Memory B cell (primary cell): ENCODE measurements around the gene CYP1A1.

Experiments used
- ATAC-seq: fragments of 150-1000 bp; cut with Tn5 transposase; 2 replicates; pipeline ENCODE4 v1.10.0; 2021; ENCODE audit warnings: low read depth, mild to moderate bottlenecking, moderate library complexity
- DNase-seq, 2 donors: peaks; one replicate each; pipeline ENCODE4 v3.0.0; 2022; ENCODE audit warnings: low spot score in 2 of 2
- H3K27ac Mint-ChIP-seq: one replicate; pipeline ENCODE4 v1.8.0; 2022; ENCODE audit warnings: mild to moderate bottlenecking, moderate library complexity, mixed read lengths
- H3K27me3 Mint-ChIP-seq: one replicate; pipeline ENCODE4 v1.8.0; 2022; ENCODE audit warnings: mixed read lengths
- H3K36me3 Mint-ChIP-seq: one replicate; pipeline ENCODE4 v1.8.0; 2022; ENCODE audit warnings: mild to moderate bottlenecking, mixed read lengths
- H3K4me1 Mint-ChIP-seq: one replicate; pipeline ENCODE4 v1.8.0; 2022; ENCODE audit warnings: mixed read lengths
- H3K4me3 Mint-ChIP-seq: one replicate; pipeline ENCODE4 v1.8.0; 2022; ENCODE audit warnings: mild to moderate bottlenecking, moderate library complexity, mixed read lengths
- H3K9me3 Mint-ChIP-seq: one replicate; pipeline ENCODE4 v1.8.0; 2022; ENCODE audit warnings: mixed read lengths

CYP1A1 gene, protein sequence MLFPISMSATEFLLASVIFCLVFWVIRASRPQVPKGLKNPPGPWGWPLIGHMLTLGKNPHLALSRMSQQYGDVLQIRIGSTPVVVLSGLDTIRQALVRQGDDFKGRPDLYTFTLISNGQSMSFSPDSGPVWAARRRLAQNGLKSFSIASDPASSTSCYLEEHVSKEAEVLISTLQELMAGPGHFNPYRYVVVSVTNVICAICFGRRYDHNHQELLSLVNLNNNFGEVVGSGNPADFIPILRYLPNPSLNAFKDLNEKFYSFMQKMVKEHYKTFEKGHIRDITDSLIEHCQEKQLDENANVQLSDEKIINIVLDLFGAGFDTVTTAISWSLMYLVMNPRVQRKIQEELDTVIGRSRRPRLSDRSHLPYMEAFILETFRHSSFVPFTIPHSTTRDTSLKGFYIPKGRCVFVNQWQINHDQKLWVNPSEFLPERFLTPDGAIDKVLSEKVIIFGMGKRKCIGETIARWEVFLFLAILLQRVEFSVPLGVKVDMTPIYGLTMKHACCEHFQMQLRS

DNA sequence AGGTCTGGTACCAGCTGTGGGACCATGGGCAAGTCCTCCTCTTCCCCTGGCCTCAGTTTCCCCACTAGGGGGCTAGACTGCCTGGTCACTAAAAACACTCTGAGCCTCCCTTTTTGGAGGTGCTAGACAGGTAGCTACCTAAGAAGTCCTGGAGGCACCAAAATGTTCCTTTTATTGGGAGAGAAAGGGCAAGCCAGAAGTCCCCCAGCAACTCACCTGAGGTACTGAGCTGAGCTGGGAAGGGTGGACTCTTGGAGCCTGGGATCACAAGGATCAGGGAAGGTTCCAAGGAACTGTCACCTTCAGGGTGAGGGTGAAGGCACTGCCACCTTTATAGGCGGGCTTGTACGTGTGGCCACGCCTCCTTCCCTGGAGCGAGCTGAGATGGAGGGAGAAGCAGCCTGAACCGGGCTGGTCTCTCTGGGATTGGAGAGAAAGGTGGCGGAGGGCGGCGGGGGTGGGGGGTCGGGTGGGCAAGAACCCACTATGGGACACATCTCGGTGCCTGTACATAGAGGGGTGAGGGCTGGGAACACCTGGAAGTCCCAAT, at the start of gene CYP1A1:
Gene CYP1A1, minus strand, starts transcription at position 304 of the 550 bp plus-strand sequence. CDS start 2,431 bp downstream, outside the sequence.
- H3K27me3 Mint-ChIP-seq, result peaks cover 25% of the 10 kb centered on the region
- no peaks in the 10 kb centered on the region for H3K36me3 Mint-ChIP-seq
- H3K27ac Mint-ChIP-seq, result no peak within 1 kb of the TSS
- no peaks in the 10 kb centered on the region for H3K9me3 Mint-ChIP-seq
- no peak for DNase-seq
- peak within 1 kb of the TSS; percentile 81 for H3K4me3 Mint-ChIP-seq
- H3K4me1 Mint-ChIP-seq, result peaks cover 10% of the 10 kb centered on the region
- peak; percentile 27 for ATAC-seq

DNA sequence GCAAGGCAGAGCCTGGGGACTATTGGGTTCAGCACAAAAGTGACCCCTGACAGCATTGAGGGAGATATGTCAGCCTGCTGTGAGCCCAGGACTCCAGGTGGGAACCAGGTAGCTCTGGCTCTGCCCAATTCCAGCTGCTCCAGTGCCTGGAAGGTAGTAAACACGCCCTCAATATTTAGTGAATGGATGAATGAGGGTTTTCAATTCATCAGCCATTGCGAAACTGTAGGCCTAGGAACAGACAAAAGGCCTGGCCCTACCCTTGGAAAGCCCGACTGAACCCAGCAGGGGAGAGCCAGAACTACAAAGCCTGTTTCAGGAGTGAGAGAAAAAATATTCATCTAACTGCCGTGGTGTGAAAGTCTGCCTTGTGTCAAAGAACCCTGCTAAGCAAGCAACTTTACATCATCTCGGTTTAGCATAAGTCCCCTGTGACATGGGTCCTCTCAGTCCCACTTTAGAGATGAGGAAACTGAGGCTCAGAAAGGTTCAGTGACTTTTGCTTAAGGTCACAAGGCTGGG, 48.5 kb upstream of the CYP1A1 start:
- DNase-seq (no peak), ATAC-seq (no peak)
- Mint-ChIP-seq H3K4me1 (peaks cover 51% of the 10 kb centered on the region), H3K4me3 (peak overlapping the region; percentile 29), H3K9me3 (no peaks in the 10 kb centered on the region), H3K27me3 (peaks cover under 1% of the 10 kb centered on the region), H3K36me3 (no peaks in the 10 kb centered on the region), H3K27ac (no peak overlapping the region)

DNA sequence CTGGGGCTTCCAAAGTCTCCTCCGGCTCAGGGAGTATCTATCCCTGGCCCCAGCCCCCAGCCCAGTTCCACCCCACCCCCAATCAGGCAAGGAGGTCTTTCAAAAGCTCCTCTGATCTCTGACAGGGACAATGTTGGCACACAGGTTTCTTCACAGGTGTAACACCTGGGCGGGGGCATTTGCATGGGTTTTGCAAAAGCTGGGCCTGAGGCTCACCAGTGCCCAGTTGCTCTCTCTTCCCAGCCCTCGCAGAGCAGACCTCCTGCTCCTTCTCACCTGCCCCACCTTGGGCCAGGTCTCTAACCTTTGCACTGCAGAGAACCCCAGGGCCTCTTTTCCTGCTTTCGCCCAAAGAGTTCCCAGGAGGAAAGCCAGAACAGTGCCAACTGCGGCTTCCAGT, 48.0 kb upstream of the CYP1A1 start:
- DNase-seq, result no peak
- peaks cover 49% of the 10 kb centered on the region for H3K4me1 Mint-ChIP-seq
- H3K27me3 Mint-ChIP-seq, result peaks cover 2% of the 10 kb centered on the region
- H3K27ac Mint-ChIP-seq, result peak overlapping the region; percentile 17
- H3K9me3 Mint-ChIP-seq, result no peaks in the 10 kb centered on the region
- peak overlapping the region; percentile 29 for H3K4me3 Mint-ChIP-seq
- no peak for ATAC-seq
- H3K36me3 Mint-ChIP-seq, result no peaks in the 10 kb centered on the region

DNA sequence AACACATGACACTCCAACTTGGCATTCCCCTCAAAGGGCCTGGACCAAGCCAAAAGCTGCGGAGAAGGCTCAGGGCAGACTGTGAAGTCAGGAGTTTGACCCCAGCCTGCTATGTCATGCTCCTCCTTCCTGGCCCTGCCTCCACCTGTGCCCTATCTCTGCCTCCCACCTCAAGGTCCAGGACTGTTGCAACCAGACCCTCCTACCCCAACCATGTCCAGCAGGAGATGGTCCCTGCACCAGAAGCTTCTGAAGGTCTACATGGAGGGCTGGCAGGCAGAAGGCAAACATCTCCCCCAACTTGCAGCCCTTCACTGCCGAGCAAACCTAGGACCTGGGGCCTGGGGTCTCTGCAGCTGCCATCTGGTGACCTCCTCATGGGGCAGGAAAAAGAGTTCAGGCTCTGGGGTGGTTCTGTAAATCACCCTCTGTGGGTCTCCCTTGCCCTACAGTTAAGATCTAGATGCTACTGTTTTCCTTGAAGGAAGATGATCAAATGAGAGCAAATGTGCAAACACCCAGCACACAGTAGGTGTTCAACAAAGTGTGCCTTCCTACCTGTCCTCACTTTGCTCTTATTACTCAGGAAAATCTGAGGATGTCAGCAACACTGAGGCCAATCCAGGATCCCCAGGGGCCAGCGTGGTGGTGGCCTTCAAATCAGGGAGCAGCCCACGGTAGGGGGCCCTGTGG, 45.0 kb upstream of the CYP1A1 start:
- peak overlapping the region; percentile 28 for H3K27ac Mint-ChIP-seq
- H3K4me3 Mint-ChIP-seq, result no peak overlapping the region

DNA sequence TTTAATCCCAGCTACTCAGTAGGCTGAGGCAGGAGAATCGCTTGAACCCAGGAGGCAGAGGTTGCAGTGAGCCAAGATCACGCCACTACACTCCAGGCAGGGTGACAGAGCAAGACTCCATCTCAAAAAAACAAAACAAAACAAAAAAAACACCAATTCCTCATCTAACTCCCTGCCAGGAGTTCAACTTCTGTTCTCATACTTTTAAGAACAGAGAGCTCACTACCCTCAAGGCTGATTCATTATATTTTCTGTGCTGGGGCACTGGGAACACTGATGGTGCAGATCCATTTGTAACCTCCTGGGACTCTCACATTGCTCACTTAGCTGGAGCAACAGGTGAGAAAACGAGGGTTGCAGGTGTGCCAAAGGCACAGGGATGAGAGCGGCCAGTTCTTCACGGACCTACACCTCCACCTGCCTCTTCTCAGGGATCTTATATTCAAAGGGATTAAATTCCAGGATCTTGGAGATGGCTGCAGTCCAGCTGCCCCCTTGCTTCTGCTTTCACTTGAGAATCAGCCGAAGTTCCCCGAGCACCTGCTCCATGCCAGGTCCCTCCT, 44.2 kb upstream of the CYP1A1 start:
- H3K4me3 Mint-ChIP-seq, result no peak overlapping the region
- H3K36me3 Mint-ChIP-seq, result no peaks in the 10 kb centered on the region
- no peak for ATAC-seq
- H3K9me3 Mint-ChIP-seq, result no peaks in the 10 kb centered on the region
- H3K27ac Mint-ChIP-seq, result no peak overlapping the region
- H3K4me1 Mint-ChIP-seq, result peaks cover 25% of the 10 kb centered on the region
- DNase-seq, result no peak
- peaks cover 6% of the 10 kb centered on the region for H3K27me3 Mint-ChIP-seq

More for the DNA sequence above, 45.0 kb upstream of the CYP1A1 start:
- DNase-seq (no peak), ATAC-seq (no peak)
- peaks cover 4% of the 10 kb centered on the region for H3K27me3 Mint-ChIP-seq
- H3K4me1 Mint-ChIP-seq, result peaks cover 31% of the 10 kb centered on the region
- H3K36me3 Mint-ChIP-seq, result no peaks in the 10 kb centered on the region
- no peaks in the 10 kb centered on the region for H3K9me3 Mint-ChIP-seq

DNA sequence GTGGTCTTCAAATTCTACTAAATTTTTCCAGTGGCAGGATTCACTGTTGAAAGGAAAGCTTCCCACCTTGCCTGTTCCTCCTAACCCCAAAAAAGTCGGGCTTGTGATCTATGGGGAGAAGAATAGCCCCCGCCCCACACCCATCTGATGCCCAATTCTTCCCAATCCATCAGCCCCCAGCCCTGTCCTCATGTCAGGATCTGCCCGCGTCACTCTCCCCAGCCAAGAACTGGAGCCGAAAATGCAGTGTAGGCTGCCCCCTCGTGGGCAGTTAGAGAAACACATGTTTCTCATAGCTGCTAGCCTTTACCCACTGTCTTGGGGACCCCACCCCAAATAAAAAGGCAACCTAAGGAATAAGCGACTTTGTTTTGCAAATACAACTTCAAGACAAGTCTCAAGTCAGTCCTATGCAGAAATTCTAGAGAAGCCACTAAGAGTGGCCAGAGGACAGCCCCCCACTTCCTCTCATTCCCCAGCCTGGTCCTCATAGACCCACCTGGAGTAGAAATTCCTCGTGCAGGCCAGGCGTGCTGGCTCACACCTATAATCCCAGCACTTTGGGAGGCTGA, 43.5 kb upstream of the CYP1A1 start:
- Mint-ChIP-seq H3K9me3 (no peaks in the 10 kb centered on the region), H3K27me3 (peaks cover 6% of the 10 kb centered on the region), H3K36me3 (no peaks in the 10 kb centered on the region), H3K27ac (no peak overlapping the region), H3K4me1 (peaks cover 25% of the 10 kb centered on the region), H3K4me3 (no peak overlapping the region)
- ATAC-seq (no peak), DNase-seq (no peak)

DNA sequence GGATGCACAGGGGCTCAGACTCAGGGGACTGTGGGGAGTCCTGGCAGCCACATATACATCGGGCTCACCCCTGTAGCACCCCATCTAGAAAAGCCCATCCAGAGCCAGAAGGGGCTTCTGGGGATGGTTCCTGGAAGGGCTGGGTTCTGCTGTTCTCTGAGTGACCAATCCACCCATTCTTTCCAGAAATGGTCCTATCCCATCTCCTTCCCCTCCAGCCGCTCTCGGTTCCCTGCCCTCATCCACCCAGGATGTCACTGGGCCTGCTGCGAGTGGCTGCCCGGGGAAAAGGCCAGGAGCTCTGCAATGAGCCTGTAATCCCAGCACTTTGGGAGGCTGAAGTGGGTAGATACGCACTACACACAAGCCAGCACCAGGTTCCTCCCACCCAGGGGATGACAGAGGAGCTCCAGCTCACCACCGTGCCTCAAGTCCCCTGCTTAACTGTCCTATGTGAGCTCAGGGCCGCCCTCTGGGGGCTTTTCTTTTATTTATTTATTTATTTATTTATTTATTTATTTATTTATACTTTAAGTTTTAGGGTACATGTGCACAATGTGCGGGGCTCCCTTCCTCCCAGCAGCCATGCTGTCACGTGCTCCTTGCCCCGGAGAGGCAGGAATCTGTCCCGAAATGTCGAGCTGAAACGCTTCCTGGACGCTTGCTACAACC, 42.9 kb upstream of the CYP1A1 start:
- ATAC-seq (no peak), DNase-seq (no peak)
- Mint-ChIP-seq H3K27me3 (peaks cover 6% of the 10 kb centered on the region), H3K9me3 (no peaks in the 10 kb centered on the region), H3K4me1 (peaks cover 19% of the 10 kb centered on the region), H3K4me3 (no peak overlapping the region), H3K36me3 (no peaks in the 10 kb centered on the region), H3K27ac (no peak overlapping the region)

DNA sequence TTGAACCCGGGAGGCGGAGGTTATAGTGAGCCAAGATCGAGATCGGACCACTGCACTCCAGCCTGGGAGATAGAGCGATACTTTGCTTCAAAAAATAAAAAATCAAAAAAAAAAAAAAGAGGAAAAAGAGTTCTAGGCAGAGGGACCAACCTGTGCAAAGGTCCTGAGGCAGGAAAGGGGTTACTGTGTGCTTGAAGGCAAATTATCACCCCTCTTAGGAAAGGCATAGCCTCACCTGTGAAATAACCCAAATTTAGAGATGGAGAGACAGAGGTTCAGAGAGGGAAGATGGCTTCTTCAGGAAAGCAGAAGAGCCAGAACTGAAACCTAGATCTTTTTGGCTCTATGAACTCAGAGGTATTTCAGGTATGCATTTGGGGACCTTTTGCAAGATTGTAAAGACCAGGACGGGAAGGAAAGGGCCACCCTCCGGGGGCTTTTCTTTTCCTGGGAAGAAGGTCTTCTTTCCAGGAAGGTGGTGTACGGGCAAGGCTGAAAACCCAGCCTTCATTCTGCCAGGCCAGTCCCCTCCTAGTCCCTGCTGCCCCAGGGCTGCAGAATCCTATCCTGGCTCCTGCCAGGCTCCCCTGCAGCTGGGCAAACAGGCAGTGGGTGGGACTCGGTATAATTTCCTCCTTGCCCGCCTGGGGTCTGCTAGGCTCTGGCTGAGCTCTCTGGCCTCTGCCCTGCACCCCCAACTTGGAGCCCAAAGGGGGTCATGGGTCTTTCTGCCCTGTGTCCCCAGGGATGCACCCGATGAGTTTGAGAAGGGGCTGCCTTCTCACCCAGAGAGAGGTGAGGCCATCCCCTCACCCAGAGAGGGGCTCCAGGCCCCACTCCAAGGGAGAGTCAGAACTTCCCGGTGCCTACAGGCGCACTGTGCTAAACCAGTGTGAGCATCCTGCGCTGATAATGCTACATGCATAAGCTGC, 42.1 kb upstream of the CYP1A1 start:
- H3K27ac Mint-ChIP-seq, result no peak overlapping the region
- peaks cover 8% of the 10 kb centered on the region for H3K27me3 Mint-ChIP-seq
- DNase-seq (no peak), ATAC-seq (no peak)
- no peaks in the 10 kb centered on the region for H3K9me3 Mint-ChIP-seq
- no peak overlapping the region for H3K4me3 Mint-ChIP-seq
- no peaks in the 10 kb centered on the region for H3K36me3 Mint-ChIP-seq
- peaks cover 13% of the 10 kb centered on the region for H3K4me1 Mint-ChIP-seq

DNA sequence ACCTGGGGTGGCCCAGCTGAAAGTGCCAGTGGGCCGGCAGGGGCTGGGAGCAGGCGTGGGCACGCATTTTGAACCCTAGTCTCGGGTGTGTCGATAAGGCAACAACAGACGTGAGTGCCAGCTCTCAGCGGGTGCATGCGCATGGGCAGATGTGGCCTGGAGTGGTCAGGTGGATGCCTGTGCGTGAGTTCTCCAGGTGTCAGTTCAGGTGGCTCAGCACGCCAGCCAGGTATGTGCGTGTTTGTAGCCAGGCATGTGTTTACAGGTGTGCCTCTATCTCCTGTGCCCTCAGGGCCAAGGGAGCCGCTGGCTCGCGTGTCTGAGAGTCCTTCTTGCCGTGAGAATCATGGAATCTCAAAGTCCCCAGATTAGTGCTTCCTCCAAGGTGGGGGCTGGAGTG, 38.1 kb upstream of the CYP1A1 start:
- Mint-ChIP-seq H3K27ac (no peak overlapping the region), H3K9me3 (no peaks in the 10 kb centered on the region), H3K36me3 (no peaks in the 10 kb centered on the region), H3K4me3 (no peak overlapping the region), H3K4me1 (no peaks in the 10 kb centered on the region), H3K27me3 (peaks cover 12% of the 10 kb centered on the region)
- ATAC-seq, result no peak
- DNase-seq, result no peak

DNA sequence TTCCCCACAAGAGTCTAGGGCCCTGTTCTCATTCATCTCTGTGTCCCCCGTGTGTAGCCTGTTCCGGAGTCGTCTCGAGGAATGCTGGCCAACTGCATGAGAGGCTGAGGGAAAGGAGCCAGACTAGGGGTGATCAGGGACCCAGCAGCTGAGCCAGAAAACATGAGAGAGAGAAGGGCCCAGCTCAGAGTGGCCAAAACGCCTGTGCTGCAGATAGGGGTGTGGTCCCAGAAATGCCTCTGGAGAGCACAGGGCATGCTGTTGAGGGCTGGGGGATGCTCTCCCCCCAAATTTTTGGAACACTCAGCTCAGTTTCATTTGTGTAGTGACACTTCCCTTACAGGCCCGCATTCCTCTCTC, 37.4 kb upstream of the CYP1A1 start:
- H3K4me3 Mint-ChIP-seq, result no peak overlapping the region
- no peak overlapping the region for H3K27ac Mint-ChIP-seq
- peaks cover 12% of the 10 kb centered on the region for H3K27me3 Mint-ChIP-seq
- H3K36me3 Mint-ChIP-seq, result no peaks in the 10 kb centered on the region
- H3K9me3 Mint-ChIP-seq, result no peaks in the 10 kb centered on the region
- no peaks in the 10 kb centered on the region for H3K4me1 Mint-ChIP-seq
- ATAC-seq (no peak), DNase-seq (no peak)

DNA sequence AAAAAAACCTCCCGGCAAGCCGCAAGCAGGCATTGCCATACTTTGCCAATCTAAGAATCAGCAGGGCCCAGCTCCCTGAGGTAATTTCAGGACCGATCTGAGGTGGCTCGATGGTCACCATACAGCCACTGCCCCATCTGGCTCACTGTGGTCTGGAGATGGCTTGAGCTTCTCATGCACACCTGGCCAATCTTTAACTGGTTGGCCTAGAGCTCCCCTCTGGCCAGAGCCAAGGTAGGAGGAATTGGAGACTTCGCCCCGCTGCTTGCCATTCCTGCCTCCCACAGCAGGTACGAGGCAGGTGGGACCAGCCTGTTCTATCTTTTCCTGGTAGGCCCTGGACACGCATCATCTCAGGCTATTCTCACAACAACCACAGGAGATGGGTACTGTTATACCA, 33.4 kb upstream of the CYP1A1 start:
- H3K9me3 Mint-ChIP-seq, result no peaks in the 10 kb centered on the region
- H3K4me3 Mint-ChIP-seq, result no peak overlapping the region
- H3K4me1 Mint-ChIP-seq, result no peaks in the 10 kb centered on the region
- H3K27me3 Mint-ChIP-seq, result peaks cover 12% of the 10 kb centered on the region
- no peak for DNase-seq
- ATAC-seq, result no peak
- no peak overlapping the region for H3K27ac Mint-ChIP-seq
- no peaks in the 10 kb centered on the region for H3K36me3 Mint-ChIP-seq

DNA sequence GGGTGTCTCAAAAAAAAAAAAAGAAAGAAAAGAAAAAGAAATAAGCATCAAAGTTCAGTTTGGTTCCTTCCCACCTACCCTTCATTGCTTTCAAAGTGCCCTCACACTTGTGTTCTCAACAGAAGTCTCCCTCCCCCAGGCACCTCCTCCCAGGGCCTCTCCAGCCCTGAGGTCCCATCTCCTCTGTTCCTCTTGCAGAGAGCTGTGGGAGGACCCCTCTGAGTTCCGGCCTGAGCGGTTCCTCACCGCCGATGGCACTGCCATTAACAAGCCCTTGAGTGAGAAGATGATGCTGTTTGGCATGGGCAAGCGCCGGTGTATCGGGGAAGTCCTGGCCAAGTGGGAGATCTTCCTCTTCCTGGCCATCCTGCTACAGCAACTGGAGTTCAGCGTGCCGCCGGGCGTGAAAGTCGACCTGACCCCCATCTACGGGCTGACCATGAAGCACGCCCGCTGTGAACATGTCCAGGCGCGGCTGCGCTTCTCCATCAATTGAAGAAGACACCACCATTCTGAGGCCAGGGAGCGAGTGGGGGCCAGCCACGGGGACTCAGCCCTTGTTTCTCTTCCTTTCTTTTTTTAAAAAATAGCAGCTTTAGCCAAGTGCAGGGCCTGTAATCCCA, 29.4 kb upstream of the CYP1A1 start:
- DNase-seq, result no peak
- Mint-ChIP-seq H3K4me3 (no peak overlapping the region), H3K9me3 (no peaks in the 10 kb centered on the region), H3K4me1 (no peaks in the 10 kb centered on the region), H3K27me3 (peaks cover 7% of the 10 kb centered on the region), H3K36me3 (no peaks in the 10 kb centered on the region), H3K27ac (no peak overlapping the region)
- no peak for ATAC-seq
